ENCODE data around the gene SLC35C1. TPM values are rescaled to one million over a fixed set of nuclear protein-coding genes. Genes with fewer than 3 reads are reported as not detected.
"Not testable (repeated sequence)": the region's sequence is repeated elsewhere in the genome, so short reads cannot be mapped to it uniquely, and the experiment has no call there.

SLC35C1 gene
- total RNA-seq, 1 donor from 2014 or later, result 24.7 TPM

DNA sequence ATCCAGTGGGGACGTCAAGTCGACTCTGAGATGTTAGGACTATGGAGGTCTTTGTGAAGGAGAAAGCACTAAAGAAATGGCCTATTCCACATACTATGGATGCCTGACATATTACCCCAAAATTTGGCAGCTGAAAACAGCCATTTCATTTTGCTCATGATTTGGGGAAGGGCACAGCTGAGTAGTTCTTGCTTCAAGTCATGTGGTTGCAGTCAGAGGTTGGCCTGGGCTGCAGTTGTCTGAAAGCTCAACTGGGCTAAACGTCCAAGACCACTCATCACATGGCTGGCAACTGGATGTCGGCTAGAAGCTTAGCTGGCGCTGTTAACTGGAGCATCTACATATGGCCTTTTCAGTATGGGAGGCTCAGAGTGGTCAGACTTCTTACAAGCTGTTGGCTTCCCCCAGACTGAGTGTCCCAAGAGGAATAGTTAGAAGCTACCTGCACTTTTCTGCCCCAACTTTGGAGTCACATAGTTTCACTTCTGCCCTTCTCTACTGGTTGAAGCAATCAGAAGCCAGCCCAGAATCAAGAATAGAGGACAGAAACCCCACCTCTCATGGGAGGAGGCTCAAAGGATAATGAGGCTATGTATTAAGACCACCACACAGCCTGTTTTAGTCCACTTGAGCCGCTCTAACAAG lies 14.1 kb downstream of the SLC35C1 start:
- intact Hi-C loops (cut with DNase I), result no loop called here
- no peak for DNase-seq
- no peak for ATAC-seq
- Histone ChIP-seq H3K4me3 (no peak overlapping the region), H3K27ac (no peak overlapping the region), H3K36me3 (no peaks in the 10 kb centered on the region), H3K9me3 (no peaks in the 10 kb centered on the region), H3K4me1 (peaks cover 12% of the 10 kb centered on the region), H3K27me3 (ENCODE audit: low read depth) (no peaks in the 10 kb centered on the region)
- TF ChIP-seq, protein P1, sequence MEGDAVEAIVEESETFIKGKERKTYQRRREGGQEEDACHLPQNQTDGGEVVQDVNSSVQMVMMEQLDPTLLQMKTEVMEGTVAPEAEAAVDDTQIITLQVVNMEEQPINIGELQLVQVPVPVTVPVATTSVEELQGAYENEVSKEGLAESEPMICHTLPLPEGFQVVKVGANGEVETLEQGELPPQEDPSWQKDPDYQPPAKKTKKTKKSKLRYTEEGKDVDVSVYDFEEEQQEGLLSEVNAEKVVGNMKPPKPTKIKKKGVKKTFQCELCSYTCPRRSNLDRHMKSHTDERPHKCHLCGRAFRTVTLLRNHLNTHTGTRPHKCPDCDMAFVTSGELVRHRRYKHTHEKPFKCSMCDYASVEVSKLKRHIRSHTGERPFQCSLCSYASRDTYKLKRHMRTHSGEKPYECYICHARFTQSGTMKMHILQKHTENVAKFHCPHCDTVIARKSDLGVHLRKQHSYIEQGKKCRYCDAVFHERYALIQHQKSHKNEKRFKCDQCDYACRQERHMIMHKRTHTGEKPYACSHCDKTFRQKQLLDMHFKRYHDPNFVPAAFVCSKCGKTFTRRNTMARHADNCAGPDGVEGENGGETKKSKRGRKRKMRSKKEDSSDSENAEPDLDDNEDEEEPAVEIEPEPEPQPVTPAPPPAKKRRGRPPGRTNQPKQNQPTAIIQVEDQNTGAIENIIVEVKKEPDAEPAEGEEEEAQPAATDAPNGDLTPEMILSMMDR (IDR thresholded peaks at IDR 0.05), result no peak

GRCh38 chr11:45820211-45820857 lies 15.4 kb downstream of the SLC35C1 start:
- no peaks in the 10 kb centered on the region for H3K36me3 ChIP-seq
- no peak overlapping the region for H3K27ac ChIP-seq
- no peaks in the 10 kb centered on the region for H3K9me3 ChIP-seq
- H3K27me3 ChIP-seq (ENCODE audit: low read depth), result no peaks in the 10 kb centered on the region
- TF ChIP-seq, protein P1 (IDR thresholded peaks at IDR 0.05), result no peak
- no peak for DNase-seq
- no peak overlapping the region for H3K4me3 ChIP-seq
- intact Hi-C loops (cut with DNase I), result no loop called here
- ATAC-seq, result no peak
- peaks cover 12% of the 10 kb centered on the region for H3K4me1 ChIP-seq

- ATAC-seq; DNase-seq; H3K36me3 ChIP-seq; H3K4me3 ChIP-seq; intact Hi-C loops (cut with DNase I); H3K9me3 ChIP-seq; H3K27ac ChIP-seq; H3K27me3 ChIP-seq (ENCODE audit: low read depth): not testable (repeated sequence)
- peaks cover 12% of the 10 kb centered on the region for H3K4me1 ChIP-seq
Measured at GRCh38 chr11:45826492-45826891, 21.5 kb downstream of the SLC35C1 start.

- TF ChIP-seq, protein P1 (IDR thresholded peaks at IDR 0.05), result no peak
- intact Hi-C loops (cut with DNase I), result no loop called here
- Histone ChIP-seq H3K36me3 (no peaks in the 10 kb centered on the region), H3K27me3 (ENCODE audit: low read depth) (no peaks in the 10 kb centered on the region), H3K4me3 (no peak overlapping the region), H3K27ac (no peak overlapping the region), H3K9me3 (no peaks in the 10 kb centered on the region), H3K4me1 (peaks cover 12% of the 10 kb centered on the region)
- ATAC-seq (no peak), DNase-seq (no peak)
Measured at GRCh38 chr11:45827123-45827522, 22.2 kb downstream of the SLC35C1 start.

GRCh38 chr11:45828996-45829395 lies 24.0 kb downstream of the SLC35C1 start:
- TF ChIP-seq, protein P1 (IDR thresholded peaks at IDR 0.05), result no peak
- Histone ChIP-seq H3K9me3 (no peaks in the 10 kb centered on the region), H3K36me3 (no peaks in the 10 kb centered on the region), H3K27ac (no peak overlapping the region), H3K4me1 (peaks cover under 1% of the 10 kb centered on the region), H3K4me3 (no peak overlapping the region), H3K27me3 (ENCODE audit: low read depth) (no peaks in the 10 kb centered on the region)
- ATAC-seq (no peak), DNase-seq (no peak)
- intact Hi-C loops (cut with DNase I), result no loop called here

GRCh38 chr11:45830596-45830995 lies 25.6 kb downstream of the SLC35C1 start:
- TF ChIP-seq, protein P1 (IDR thresholded peaks at IDR 0.05), result no peak
- no peaks in the 10 kb centered on the region for H3K9me3 ChIP-seq
- H3K27me3 ChIP-seq (ENCODE audit: low read depth), result no peaks in the 10 kb centered on the region
- ATAC-seq (no peak), DNase-seq (no peak)
- intact Hi-C loops (cut with DNase I), result no loop called here
- H3K36me3 ChIP-seq, result no peaks in the 10 kb centered on the region
- H3K27ac ChIP-seq, result no peak overlapping the region
- no peak overlapping the region for H3K4me3 ChIP-seq
- no peaks in the 10 kb centered on the region for H3K4me1 ChIP-seq

Data from lower lobe of right lung (tissue), 2 donors.